Activated CD8-positive, alpha-beta T cell treated with anti-CD3 and anti-CD28 coated beads for 36 hours (primary cell): ENCODE measurements around the gene POLR1B. TPM values are rescaled to one million over a fixed set of nuclear protein-coding genes. Genes with fewer than 3 reads are reported as not detected.

Source experiments
- ATAC-seq: fragments of 200-7000 bp; cut with Tn5 transposase; one replicate; pipeline ENCODE4 v1.10.0; 2021; ENCODE audit warnings: mild to moderate bottlenecking, moderate library complexity
- CTCF ChIA-PET: fragments of 350-600 bp; sonication (Branson Sonifier 250); formaldehyde crosslinking; loops from one replicate; lab custom pipeline; 2021; ENCODE audit warnings: antibody characterized with exemption; lab: Charles Lee
- POLR2A ChIA-PET: fragments of 350-600 bp; sonication (Branson Sonifier 250); formaldehyde crosslinking; loops from one replicate; lab custom pipeline; 2021; ENCODE audit warnings: antibody characterized with exemption; lab: Charles Lee
- DNase-seq: peaks from one replicate; pipeline ENCODE4 v3.0.0-alpha.2; 2020
- H3K27ac Mint-ChIP-seq: one replicate; pipeline ENCODE4 v1.8.0; 2021; ENCODE audit warnings: mild to moderate bottlenecking, mixed read lengths
- H3K27me3 Mint-ChIP-seq: one replicate; pipeline ENCODE4 v1.8.0; 2021; ENCODE audit warnings: mixed read lengths
- H3K36me3 Mint-ChIP-seq: one replicate; pipeline ENCODE4 v1.8.0; 2021; ENCODE audit warnings: low read depth, mixed read lengths
- H3K4me1 Mint-ChIP-seq: one replicate; pipeline ENCODE4 v1.8.0; 2021; ENCODE audit warnings: low read depth, mixed read lengths
- H3K4me3 Mint-ChIP-seq: one replicate; pipeline ENCODE4 v1.8.0; 2021; ENCODE audit warnings: mild to moderate bottlenecking, moderate library complexity, mixed read lengths
- H3K9me3 Mint-ChIP-seq: one replicate; pipeline ENCODE4 v1.8.0; 2021; ENCODE audit warnings: mixed read lengths
- CTCF ChIP-seq: fragments of 200-600 bp; IDR thresholded peaks from one replicate; pipeline ENCODE4 v1.8.0; 2022; ENCODE audit warnings: antibody characterized with exemption, mild to moderate bottlenecking
- intact Hi-C: fragments of 100-400 bp; cut with micrococcal nuclease; formaldehyde crosslinking; loops from one replicate; pipeline ENCODE4 v1.10.0; 2022
- total RNA-seq, 2 experiments: library from RNA; stranded (reverse); gene quantifications; one replicate each; pipeline ENCODE4 v1.2.3, GENCODE V29; 2021

The POLR1B gene
- total RNA-seq, 2 experiments from 2014 or later: 54.1 to 55.9 TPM

- H3K4me3 Mint-ChIP-seq: peak overlapping the region; percentile 93
- no peak for TF ChIP-seq CTCF
- POLR2A ChIA-PET: interaction anchor here (0.6 to 2.7 kb wide), 4 partner anchors 16 to 104 kb away, joined by 4 to 13 read pairs (median 4); partner anchors contain the start of gene SLC20A1
- H3K27me3 Mint-ChIP-seq: no peaks in the 10 kb centered on the region
- CTCF ChIA-PET: interaction anchor here (0.8 to 1.9 kb wide), 4 partner anchors 15 to 141 kb away, joined by 3 to 8 read pairs (median 4); no protein-coding TSS in a partner anchor
- H3K27ac Mint-ChIP-seq: peak overlapping the region; percentile 99
- ATAC-seq (no peak), DNase-seq (no peak)
- no peaks in the 10 kb centered on the region for H3K9me3 Mint-ChIP-seq
- H3K36me3 Mint-ChIP-seq: peaks cover 22% of the 10 kb centered on the region
- intact Hi-C loops: loop anchor here (5.0 kb wide), 2 partner anchors 103 to 308 kb away; partner anchors contain the start of genes TTL and ZC3H6
- H3K4me1 Mint-ChIP-seq: peaks cover 30% of the 10 kb centered on the region
Observed at GRCh38 chr2:112584891-112585250, 42.6 kb downstream of the POLR1B start.

GRCh38 chr2:112585400-112585799 is 43.1 kb downstream of the POLR1B start:
- intact Hi-C loops: no loop called here
- no peaks in the 10 kb centered on the region for H3K9me3 Mint-ChIP-seq
- H3K4me3 Mint-ChIP-seq: peak overlapping the region; percentile 93
- H3K27me3 Mint-ChIP-seq: no peaks in the 10 kb centered on the region
- peaks cover 30% of the 10 kb centered on the region for H3K4me1 Mint-ChIP-seq
- no peak for TF ChIP-seq CTCF
- ChIA-PET POLR2A (interaction anchor here (0.8 to 2.7 kb wide), 5 partner anchors 15 to 105 kb away, joined by 4 to 13 read pairs (median 5); partner anchors contain the start of genes POLR1B and SLC20A1), CTCF (interaction anchor here (0.9 to 3.2 kb wide), 4 partner anchors 15 to 141 kb away, joined by 3 to 14 read pairs (median 7); no protein-coding TSS in a partner anchor)
- ATAC-seq (no peak), DNase-seq (no peak)
- H3K27ac Mint-ChIP-seq: peak overlapping the region; percentile 99
- H3K36me3 Mint-ChIP-seq: peaks cover 22% of the 10 kb centered on the region

- Mint-ChIP-seq H3K9me3 (no peaks in the 10 kb centered on the region), H3K27ac (no peak overlapping the region), H3K4me1 (peaks cover 30% of the 10 kb centered on the region), H3K4me3 (peak overlapping the region; percentile 93), H3K27me3 (no peaks in the 10 kb centered on the region), H3K36me3 (peaks cover 22% of the 10 kb centered on the region)
- no peak for TF ChIP-seq CTCF
- ChIA-PET POLR2A (interaction anchor here (1.2 to 2.7 kb wide), 3 partner anchors 38 to 59 kb away, joined by 4 to 13 read pairs (median 5); partner anchors contain the start of genes POLR1B and SLC20A1), CTCF (interaction anchor here (1.9 to 3.2 kb wide), 2 partner anchors 14 to 140 kb away, joined by 6 to 14 read pairs; no protein-coding TSS in a partner anchor)
- intact Hi-C loops: no loop called here
- no peak for DNase-seq
- no peak for ATAC-seq
Observed at GRCh38 chr2:112585873-112586464, 43.7 kb downstream of the POLR1B start.

GRCh38 chr2:112588611-112589045 is 46.4 kb downstream of the POLR1B start:
- ChIA-PET POLR2A (no interaction called here), CTCF (interaction anchor here (1.8 to 3.2 kb wide), 2 partner anchors 12 to 138 kb away, joined by 7 to 14 read pairs; no protein-coding TSS in a partner anchor)
- H3K27me3 Mint-ChIP-seq: no peaks in the 10 kb centered on the region
- intact Hi-C loops: no loop called here
- H3K4me3 Mint-ChIP-seq: no peak overlapping the region
- H3K27ac Mint-ChIP-seq: no peak overlapping the region
- peaks cover 22% of the 10 kb centered on the region for H3K36me3 Mint-ChIP-seq
- peaks cover 20% of the 10 kb centered on the region for H3K4me1 Mint-ChIP-seq
- no peak for TF ChIP-seq CTCF
- H3K9me3 Mint-ChIP-seq: no peaks in the 10 kb centered on the region
- no peak for ATAC-seq
- no peak for DNase-seq

- Mint-ChIP-seq H3K36me3 (peaks cover 20% of the 10 kb centered on the region), H3K4me1 (peaks cover 7% of the 10 kb centered on the region), H3K9me3 (no peaks in the 10 kb centered on the region), H3K27me3 (no peaks in the 10 kb centered on the region), H3K27ac (no peak overlapping the region), H3K4me3 (no peak overlapping the region)
- ChIA-PET POLR2A (no interaction called here), CTCF (interaction anchor here (0.7 to 1.9 kb wide), 4 partner anchors 9 to 350 kb away, joined by 3 to 5 read pairs (median 4); no protein-coding TSS in a partner anchor)
- no peak for TF ChIP-seq CTCF
- no peak for DNase-seq
- no peak for ATAC-seq
- intact Hi-C loops: no loop called here
Observed at GRCh38 chr2:112591413-112591812, 49.1 kb downstream of the POLR1B start.
